RPMI8226 (cell line): ENCODE measurements around the gene ICA1L.

Experiments used
- DNase-seq: peaks from one replicate; pipeline ENCODE4 v3.0.0-alpha.2; 2015

ICA1L gene

GRCh38 chr2:202723746-202724145 is 147.8 kb downstream of the ICA1L start:
- DNase-seq: no peak
